Measurements from ENCODE around the gene C2CD4C.

The C2CD4C gene

GRCh38 chr19:449916-450315 lies 41.0 kb upstream of the C2CD4C start:
- Histone ChIP-seq H3K36me3 (ENCODE audit: low read depth) (no peaks in the 10 kb centered on the region), H3K4me1 (ENCODE audit: insufficient read depth, poor library complexity, severe bottlenecking) (no peaks in the 10 kb centered on the region), H3K27me3 (ENCODE audit: insufficient read depth, poor library complexity, severe bottlenecking) (no peaks in the 10 kb centered on the region), H3K4me3 (ENCODE audit: severe bottlenecking) (no peak overlapping the region), H3K9me3 (ENCODE audit: severe bottlenecking) (peaks cover 2% of the 10 kb centered on the region), H3K27ac (ENCODE audit: poor library complexity, severe bottlenecking) (no peak overlapping the region)
- no peak for ATAC-seq (ENCODE audit: low read depth)
- no peak for TF ChIP-seq CTCF (IDR thresholded peaks at IDR 0.05; ENCODE audit: poor library complexity, severe bottlenecking)
- DNase-seq (ENCODE audit: low spot score) = no peak

- no peak for TF ChIP-seq CTCF (IDR thresholded peaks at IDR 0.05; ENCODE audit: poor library complexity, severe bottlenecking)
- H3K27ac ChIP-seq (ENCODE audit: poor library complexity, severe bottlenecking) = no peak overlapping the region
- H3K4me3 ChIP-seq (ENCODE audit: severe bottlenecking) = no peak overlapping the region
- H3K36me3 ChIP-seq (ENCODE audit: low read depth) = no peaks in the 10 kb centered on the region
- H3K4me1 ChIP-seq (ENCODE audit: insufficient read depth, poor library complexity, severe bottlenecking) = no peaks in the 10 kb centered on the region
- H3K27me3 ChIP-seq (ENCODE audit: insufficient read depth, poor library complexity, severe bottlenecking) = no peaks in the 10 kb centered on the region
- DNase-seq (ENCODE audit: low spot score) (no peak), ATAC-seq (ENCODE audit: low read depth) (no peak)
- H3K9me3 ChIP-seq (ENCODE audit: severe bottlenecking) = peaks cover 2% of the 10 kb centered on the region
Measured at GRCh38 chr19:447816-448560, 39.0 kb upstream of the C2CD4C start.

GRCh38 chr19:447064-447426 lies 38.1 kb upstream of the C2CD4C start:
- no peaks in the 10 kb centered on the region for H3K27me3 ChIP-seq (ENCODE audit: insufficient read depth, poor library complexity, severe bottlenecking)
- ATAC-seq (ENCODE audit: low read depth) = no peak
- H3K9me3 ChIP-seq (ENCODE audit: severe bottlenecking) = peaks cover 2% of the 10 kb centered on the region
- DNase-seq (ENCODE audit: low spot score) = no peak
- no peak for TF ChIP-seq CTCF (IDR thresholded peaks at IDR 0.05; ENCODE audit: poor library complexity, severe bottlenecking)
- H3K4me1 ChIP-seq (ENCODE audit: insufficient read depth, poor library complexity, severe bottlenecking) = no peaks in the 10 kb centered on the region
- H3K27ac ChIP-seq (ENCODE audit: poor library complexity, severe bottlenecking) = no peak overlapping the region
- no peak overlapping the region for H3K4me3 ChIP-seq (ENCODE audit: severe bottlenecking)
- H3K36me3 ChIP-seq (ENCODE audit: low read depth) = no peaks in the 10 kb centered on the region

GRCh38 chr19:444677-445210 lies 35.8 kb upstream of the C2CD4C start:
- ATAC-seq (ENCODE audit: low read depth) = no peak
- no peaks in the 10 kb centered on the region for H3K4me1 ChIP-seq (ENCODE audit: insufficient read depth, poor library complexity, severe bottlenecking)
- H3K9me3 ChIP-seq (ENCODE audit: severe bottlenecking) = no peaks in the 10 kb centered on the region
- H3K27me3 ChIP-seq (ENCODE audit: insufficient read depth, poor library complexity, severe bottlenecking) = no peaks in the 10 kb centered on the region
- H3K36me3 ChIP-seq (ENCODE audit: low read depth) = no peaks in the 10 kb centered on the region
- TF ChIP-seq CTCF (IDR thresholded peaks at IDR 0.05; ENCODE audit: poor library complexity, severe bottlenecking) = no peak
- no peak overlapping the region for H3K27ac ChIP-seq (ENCODE audit: poor library complexity, severe bottlenecking)
- no peak for DNase-seq (ENCODE audit: low spot score)
- no peak overlapping the region for H3K4me3 ChIP-seq (ENCODE audit: severe bottlenecking)

GRCh38 chr19:443005-443404 lies 34.1 kb upstream of the C2CD4C start:
- H3K4me1 ChIP-seq (ENCODE audit: insufficient read depth, poor library complexity, severe bottlenecking) = no peaks in the 10 kb centered on the region
- ATAC-seq (ENCODE audit: low read depth) (no peak), DNase-seq (ENCODE audit: low spot score) (no peak)
- H3K27me3 ChIP-seq (ENCODE audit: insufficient read depth, poor library complexity, severe bottlenecking) = no peaks in the 10 kb centered on the region
- TF ChIP-seq CTCF (IDR thresholded peaks at IDR 0.05; ENCODE audit: poor library complexity, severe bottlenecking) = no peak
- H3K36me3 ChIP-seq (ENCODE audit: low read depth) = no peaks in the 10 kb centered on the region
- H3K27ac ChIP-seq (ENCODE audit: poor library complexity, severe bottlenecking) = no peak overlapping the region
- no peak overlapping the region for H3K4me3 ChIP-seq (ENCODE audit: severe bottlenecking)
- H3K9me3 ChIP-seq (ENCODE audit: severe bottlenecking) = no peaks in the 10 kb centered on the region
